H1 (cell line): ENCODE data around the gene PROKR1.

Source experiments
- ATF3 ChIP-seq: IDR thresholded peaks from 2 replicates; pipeline ENCODE4 v1.6.1; 2011; ENCODE audit warnings: low read depth, mild to moderate bottlenecking, low read length; ENCODE audit not compliant: insufficient read depth
- CTCF ChIP-seq, 3 experiments: IDR thresholded peaks; 1 replicate in 2 of 3; 2 replicates in 1 of 3; pipeline versions ENCODE4 v1.5.1 to v1.6.1; 2011; ENCODE audit warnings: low read length in 3 of 3, mild to moderate bottlenecking in 3 of 3, inconsistent platforms in 2 of 3, low read depth in 1 of 3, moderate library complexity in 1 of 3; ENCODE audit not compliant: insufficient read depth in 1 of 3; ENCODE audit errors: control extremely low read depth in 1 of 3
- EP300 ChIP-seq, 2 experiments: IDR thresholded peaks; 1 replicate in 1 of 2; 2 replicates in 1 of 2; pipeline ENCODE4 v1.6.1; 2011 to 2012; ENCODE audit warnings: low read depth in 2 of 2, low read length in 2 of 2, mild to moderate bottlenecking in 2 of 2, borderline replicate concordance in 1 of 2, inconsistent platforms in 1 of 2, moderate library complexity in 1 of 2
- GABPA ChIP-seq: IDR thresholded peaks from 2 replicates; pipeline ENCODE4 v1.6.1; 2011; ENCODE audit warnings: mild to moderate bottlenecking, low read length, moderate library complexity, borderline replicate concordance; ENCODE audit not compliant: insufficient read depth
- POLR2A ChIP-seq, 2 experiments: IDR thresholded peaks; 1 replicate in 1 of 2; 2 replicates in 1 of 2; pipeline ENCODE4 v1.6.1; 2011; ENCODE audit warnings: low read depth in 2 of 2, low read length in 2 of 2, mild to moderate bottlenecking in 2 of 2; ENCODE audit errors: control extremely low read depth in 1 of 2
- POLR2AphosphoS5 ChIP-seq: IDR thresholded peaks from 2 replicates; pipeline ENCODE4 v1.6.1; 2011; ENCODE audit warnings: low read depth, low read length
- RBBP5 ChIP-seq: IDR thresholded peaks from 2 replicates; pipeline ENCODE4 v1.7.1; 2012; ENCODE audit warnings: low read depth, mild to moderate bottlenecking, inconsistent platforms, low read length, moderate library complexity, borderline replicate concordance
- SRF ChIP-seq: IDR thresholded peaks from 2 replicates; pipeline ENCODE4 v1.6.1; 2011; ENCODE audit warnings: mild to moderate bottlenecking, low read depth, low read length, moderate library complexity
- TAF7 ChIP-seq: optimal IDR thresholded peaks from 2 replicates; pipeline ENCODE3; 2011; ENCODE audit warnings: low read depth, mild to moderate bottlenecking, inconsistent platforms, low read length, moderate library complexity, borderline replicate concordance
- YY1 ChIP-seq: IDR thresholded peaks from 2 replicates; pipeline ENCODE4 v1.6.1; 2011; ENCODE audit warnings: low read depth, mild to moderate bottlenecking, low read length

- TF ChIP-seq CTCF (IDR thresholded peaks at IDR 0.05; ENCODE audit: control extremely low read depth in 1 of 3, insufficient read depth in 1 of 3, low read depth in 1 of 3, low read length in 3 of 3) (no peak), EP300 (IDR thresholded peaks at IDR 0.05; ENCODE audit: borderline replicate concordance in 1 of 2, low read depth in 2 of 2, low read length in 2 of 2) (no peak), ATF3 (no peak), POLR2AphosphoS5 (no peak), TAF7 (no peak), GABPA (no peak), SRF (no peak), POLR2A (IDR thresholded peaks at IDR 0.05; ENCODE audit: control extremely low read depth in 1 of 2, low read depth in 2 of 2, low read length in 2 of 2) (no peak), RBBP5 (no peak), YY1 (no peak)
Measured at GRCh38 chr2:68700560-68700959, 57.2 kb downstream of the PROKR1 start.
